Endothelial cell of umbilical vein (primary cell): ENCODE measurements around the gene RNU2-1. TPM values are rescaled to one million over a fixed set of nuclear protein-coding genes. Genes with fewer than 3 reads are reported as not detected.
"Not testable (repeated sequence)": the region's sequence is repeated elsewhere in the genome, so short reads cannot be mapped to it uniquely, and the experiment has no call there.

Experiments
- BruUV-seq: library from RNA; stranded (reverse); fragments of 400-500 nt; replicated peaks from 2 replicates; lab custom pipeline; 2021; lab: Mats Ljungman, UMichigan
- CTCF ChIA-PET: fragments of 300-600, 350-600 bp; sonication (Branson Sonifier 250); formaldehyde crosslinking; loops from one replicate; lab custom pipeline; 2021; ENCODE audit warnings: antibody characterized with exemption, inconsistent platforms; lab: Charles Lee
- POLR2A ChIA-PET: fragments of 300-600, 350-600 bp; sonication (Branson Sonifier 250); formaldehyde crosslinking; loops from one replicate; lab custom pipeline; 2021; ENCODE audit warnings: antibody characterized with exemption, inconsistent platforms; lab: Charles Lee
- DNase-seq: peaks from one replicate; pipeline ENCODE4 v3.0.0-alpha.2; 2011; ENCODE audit warnings: low read depth, low spot score
- FAIRE-seq: peaks from 2 replicates; lab custom pipeline; 2011; peaks lifted over from hg19 to GRCh38; lab: Jason Lieb, UNC
- H2AFZ ChIP-seq: 2 replicates; pipeline ENCODE4 v1.6.0; 2012; ENCODE audit warnings: low read depth, low read length, control low read depth, inconsistent platforms
- H3K27ac ChIP-seq: 2 replicates; pipeline ENCODE4 v1.5.1; 2011; ENCODE audit warnings: low read depth, mild to moderate bottlenecking, control low read depth, low read length, moderate library complexity; ENCODE audit not compliant: insufficient read depth
- H3K27me3 ChIP-seq, 2 experiments: 2 replicates each; pipeline versions ENCODE4 v1.6.0 to v1.6.1; 2011; ENCODE audit warnings: low read length in 2 of 2, mixed read lengths in 1 of 2; ENCODE audit not compliant: control insufficient read depth in 2 of 2, insufficient read depth in 2 of 2
- H3K36me3 ChIP-seq, 2 experiments: 2 replicates in 1 of 2; 3 replicates in 1 of 2; pipeline ENCODE4 v1.5.1; 2011; ENCODE audit warnings: low read length in 2 of 2, mild to moderate bottlenecking in 1 of 2, moderate library complexity in 1 of 2; ENCODE audit not compliant: control insufficient read depth in 2 of 2, insufficient read depth in 2 of 2; ENCODE audit errors: extremely low read depth in 1 of 2
- H3K4me1 ChIP-seq: 3 replicates; pipeline ENCODE4 v1.5.1; 2011; ENCODE audit warnings: mild to moderate bottlenecking, low read length; ENCODE audit not compliant: control insufficient read depth, insufficient read depth; ENCODE audit errors: extremely low read depth
- H3K4me2 ChIP-seq: 2 replicates; pipeline ENCODE4 v1.6.1; 2011; ENCODE audit warnings: low read length, control low read depth, mixed read lengths; ENCODE audit not compliant: insufficient read depth
- H3K4me3 ChIP-seq, 3 experiments: fragments of 200-600 bp in 1 of 3; sonication (generic), shearing (Covaris generic) in 1 of 3; replicated peaks in 1 of 3; 2 replicates each; pipeline ENCODE4 v1.5.1; 2011 to 2016; ENCODE audit warnings: control low read depth in 3 of 3, low read length in 3 of 3, mild to moderate bottlenecking in 2 of 3, inconsistent platforms in 1 of 3, low read depth in 1 of 3, moderate library complexity in 1 of 3; ENCODE audit not compliant: insufficient read depth in 1 of 3
- H3K79me2 ChIP-seq: 2 replicates; pipeline ENCODE4 v1.6.0; 2012; ENCODE audit warnings: low read length, inconsistent platforms; ENCODE audit not compliant: control insufficient read depth, insufficient read depth
- H3K9ac ChIP-seq: replicated peaks from 2 replicates; pipeline ENCODE3; 2011; ENCODE audit warnings: low read length, control low read depth; ENCODE audit not compliant: insufficient read depth; ENCODE audit errors: extremely low read depth
- H3K9me1 ChIP-seq: replicated peaks from 3 replicates; pipeline ENCODE4 v1.6.0; 2011; ENCODE audit warnings: mild to moderate bottlenecking, low read length; ENCODE audit not compliant: control insufficient read depth, insufficient read depth; ENCODE audit errors: extremely low read depth
- H3K9me3 ChIP-seq: replicated peaks from 2 replicates; pipeline ENCODE4 v1.5.1; 2012; ENCODE audit warnings: low read length, inconsistent platforms; ENCODE audit not compliant: control insufficient read depth, insufficient read depth
- H4K20me1 ChIP-seq: replicated peaks from 2 replicates; pipeline ENCODE3; 2011; ENCODE audit warnings: mild to moderate bottlenecking, low read length; ENCODE audit not compliant: control insufficient read depth, insufficient read depth; ENCODE audit errors: extremely low read depth
- CTCF ChIP-seq, 2 donors: IDR thresholded peaks; 1 replicate in 1 of 2; 2 replicates in 1 of 2; pipeline ENCODE4 v1.5.1; 2011; ENCODE audit warnings: low read length in 2 of 2, mild to moderate bottlenecking in 2 of 2, moderate library complexity in 2 of 2, control low read depth in 1 of 2, inconsistent platforms in 1 of 2, low read depth in 1 of 2; ENCODE audit not compliant: insufficient read depth in 1 of 2; ENCODE audit errors: extremely low read depth in 1 of 2
- EZH2 ChIP-seq: IDR thresholded peaks from 2 replicates; pipeline ENCODE4 v1.6.1; 2012; ENCODE audit warnings: borderline replicate concordance, low read depth, mild to moderate bottlenecking, moderate library complexity, low read length, inconsistent platforms; ENCODE audit not compliant: severe bottlenecking
- FOS ChIP-seq: IDR thresholded peaks from 2 replicates; pipeline ENCODE4 v1.6.1; 2011; ENCODE audit warnings: mild to moderate bottlenecking, low read length, moderate library complexity, borderline replicate concordance; ENCODE audit not compliant: insufficient read depth
- GATA2 ChIP-seq: IDR thresholded peaks from 2 replicates; pipeline ENCODE4 v1.7.0; 2011; ENCODE audit warnings: low read depth, mild to moderate bottlenecking, moderate library complexity, mixed read lengths, low read length; ENCODE audit not compliant: insufficient read length, insufficient read depth
- JUN ChIP-seq: IDR thresholded peaks from 2 replicates; pipeline ENCODE4 v1.6.1; 2011; ENCODE audit warnings: borderline replicate concordance, low read depth; ENCODE audit not compliant: insufficient read length, insufficient read depth
- MYC ChIP-seq: IDR thresholded peaks from one replicate; pipeline ENCODE4 v1.6.1; 2011; ENCODE audit warnings: mild to moderate bottlenecking, low read depth, low read length
- POLR2A ChIP-seq: IDR thresholded peaks from 2 replicates; pipeline ENCODE4 v1.6.1; 2012; ENCODE audit warnings: low read depth, mild to moderate bottlenecking, control low read depth, low read length
- POLR2AphosphoS5 ChIP-seq: IDR thresholded peaks from 2 replicates; pipeline ENCODE4 v1.6.1; 2012; ENCODE audit warnings: low read depth, mild to moderate bottlenecking, control low read depth, low read length, moderate library complexity; ENCODE audit not compliant: insufficient read depth
- dilution Hi-C: fragments of 300-500 bp; cut with MboI; formaldehyde crosslinking; loops from one replicate; pipeline ENCODE4 v1.15.0; 2019; ENCODE audit warnings: low sequenced_read_pairs; ENCODE audit not compliant: extremely low pct_ligation_motif_present
- intact Hi-C: fragments of 100-400 bp; cut with micrococcal nuclease; formaldehyde crosslinking; loops from one replicate; pipeline ENCODE4 v1.10.0; 2022
- polyA plus RNA-seq, 4 experiments: library from polyadenylated mRNA; depleted of rRNA in 3 of 4; stranded (reverse) in 3 of 4; unstranded in 1 of 4; fragments of >200 nt; gene quantifications; 2 replicates each; pipeline versions ENCODE4 v1.2.1 to v1.2.3, GENCODE V29; 2011 to 2012; ENCODE audit warnings: missing spikeins in 1 of 4
- total RNA-seq: library from RNA; stranded (reverse); gene quantifications from 2 replicates; pipeline ENCODE4 v1.2.3, GENCODE V29; 2021
- TF ChIP-seq, protein P1 (sequence below): IDR thresholded peaks from 2 replicates; pipeline ENCODE4 v1.6.1; 2011; ENCODE audit not compliant: insufficient read depth, insufficient read length

The RNU2-1 gene
- total and polyA plus RNA-seq, 2 donors (not counting 3 experiments of a cell fraction or from before 2014, with no cell fraction given): 3,596 TPM; not detected in 1

DNA sequence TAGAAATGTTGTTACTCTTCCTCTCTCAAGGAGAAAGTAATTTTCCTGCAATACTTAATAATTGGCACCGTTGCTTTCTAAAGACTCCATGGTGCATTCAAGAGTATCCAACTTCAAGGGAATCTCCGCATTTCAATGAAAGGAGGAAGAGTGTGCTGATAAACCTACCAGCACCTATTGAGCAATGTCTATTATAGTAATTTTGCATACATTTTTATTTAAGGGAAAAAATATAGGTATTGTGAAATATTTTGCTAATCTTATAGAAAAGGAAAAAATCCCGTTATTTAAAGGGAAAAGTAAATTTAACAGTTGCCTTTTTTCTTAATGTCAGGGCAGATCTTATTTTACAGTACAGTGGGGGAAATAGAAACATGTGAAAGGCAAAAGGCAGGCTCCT is 23.2 kb downstream of the RNU2-1 start:
- POLR2A ChIA-PET: interaction anchor here (2.9 kb wide), 1 partner anchor 105 kb away, joined by 43 read pairs; no protein-coding TSS in a partner anchor
- H3K9ac ChIP-seq: no peak overlapping the region
- H3K36me3 ChIP-seq: peaks cover 3 to 15% of the 10 kb centered on the region in 2 experiments
- no peak overlapping the region for H3K4me2 ChIP-seq
- H2AFZ ChIP-seq: peak overlapping the region; percentile 80
- no peaks in the 10 kb centered on the region for H3K27me3 ChIP-seq
- no peak overlapping the region for H3K27ac ChIP-seq
- intact Hi-C loops: no loop called here
- no peaks in the 10 kb centered on the region for H3K9me3 ChIP-seq
- DNase-seq (no peak), FAIRE-seq (no peak)
- peaks cover 16% of the 10 kb centered on the region for H3K4me1 ChIP-seq
- no peaks in the 10 kb centered on the region for H3K9me1 ChIP-seq
- TF ChIP-seq MYC (no peak), POLR2A (no peak), CTCF (IDR thresholded peaks at IDR 0.05; ENCODE audit: extremely low read depth in 1 of 2, insufficient read depth in 1 of 2, low read depth in 1 of 2, low read length in 2 of 2) (no peak), JUN (no peak), GATA2 (no peak), EZH2 (no peak), POLR2AphosphoS5 (no peak), FOS (no peak)
- TF ChIP-seq, protein P1, sequence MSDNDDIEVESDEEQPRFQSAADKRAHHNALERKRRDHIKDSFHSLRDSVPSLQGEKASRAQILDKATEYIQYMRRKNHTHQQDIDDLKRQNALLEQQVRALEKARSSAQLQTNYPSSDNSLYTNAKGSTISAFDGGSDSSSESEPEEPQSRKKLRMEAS: no peak
- dilution Hi-C loops: no loop called here
- CTCF ChIA-PET: interaction anchor here (1.3 to 3.9 kb wide), 3 partner anchors 10 to 123 kb away, joined by 4 to 22 read pairs (median 8); no protein-coding TSS in a partner anchor
- no peaks in the 10 kb centered on the region for H4K20me1 ChIP-seq
- no TSS peak for BruUV-seq
- H3K4me3 ChIP-seq: no peak overlapping the region
- H3K79me2 ChIP-seq: peaks cover 5% of the 10 kb centered on the region

DNA sequence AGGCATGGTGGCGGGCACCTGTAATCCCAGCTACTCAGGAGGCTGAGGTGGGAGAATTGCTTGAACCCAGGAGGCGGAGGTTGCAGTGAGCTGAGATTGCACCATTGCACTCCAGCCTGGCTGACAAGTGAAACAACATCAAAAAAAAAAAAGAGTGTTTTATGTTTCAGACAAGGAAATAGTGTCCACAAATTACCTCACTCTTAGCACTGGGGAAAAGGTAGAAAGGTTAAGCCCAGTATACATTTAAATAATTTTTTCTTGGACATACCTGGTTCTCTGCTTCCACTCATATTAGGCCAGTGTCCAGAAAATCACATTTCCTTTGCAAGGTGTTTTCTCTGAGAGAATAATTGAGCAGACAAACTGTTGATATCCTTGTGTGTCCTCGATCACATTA is 30.8 kb downstream of the RNU2-1 start:
- H3K4me1 ChIP-seq, DNase-seq, H3K9me3 ChIP-seq, H3K27me3 ChIP-seq, H3K4me2 ChIP-seq, BruUV-seq, dilution Hi-C loops, H3K79me2 ChIP-seq, H3K9ac ChIP-seq, H3K4me3 ChIP-seq, intact Hi-C loops, FAIRE-seq, H3K9me1 ChIP-seq, H4K20me1 ChIP-seq, H2AFZ ChIP-seq, H3K27ac ChIP-seq: not testable (repeated sequence)
- ChIA-PET POLR2A (interaction anchor here (1.4 kb wide), 1 partner anchor 9 kb away, joined by 3 read pairs; the partner anchor contains the start of gene TMEM106A), CTCF (interaction anchor here (4.3 kb wide), 1 partner anchor 9 kb away, joined by 22 read pairs; the partner anchor contains the start of gene TMEM106A)
- H3K36me3 ChIP-seq: peaks cover 7 to 30% of the 10 kb centered on the region in 2 experiments
